ENCODE measurements around the gene YARS2. TPM values are rescaled to one million over a fixed set of nuclear protein-coding genes. Genes with fewer than 3 reads are reported as not detected.

Gene YARS2
- total and polyA plus RNA-seq, 8 donors = 3.7 to 7.9 (median 6.3) TPM

DNA sequence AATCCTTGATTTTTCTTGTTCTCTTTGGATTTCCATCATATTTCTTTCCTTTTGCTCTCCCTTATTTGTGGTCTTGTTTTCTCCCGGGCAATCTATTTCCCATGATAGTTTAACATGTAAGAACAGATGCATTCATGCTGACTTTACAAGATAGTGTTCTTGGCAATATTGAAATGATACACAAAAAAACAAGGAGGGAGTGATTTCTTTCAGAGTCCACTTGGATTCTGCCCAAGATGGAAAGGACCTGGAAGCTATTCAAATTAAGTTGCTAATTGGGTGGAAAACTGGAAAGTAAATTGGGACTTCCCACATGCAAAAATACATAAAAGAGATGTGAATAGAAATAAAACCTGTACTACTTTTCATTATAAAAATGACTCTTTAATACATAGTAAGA, 14.4 kb upstream of the YARS2 start:
- DNase-seq (no peak), FAIRE-seq (no peak), ATAC-seq (no peak)
- Histone ChIP-seq H3K4me3 (no peak overlapping the region), H3K36me3 (no peaks in the 10 kb centered on the region), H3K4me1 (no peaks in the 10 kb centered on the region), H3K27ac (no peak overlapping the region), H3K27me3 (no peaks in the 10 kb centered on the region), H3K9me3 (no peaks in the 10 kb centered on the region)
- intact Hi-C loops (cut with DNase I) = no loop called here
- 42 to 50% methylated on average over 1 of the region's 1 CpG for WGBS, 2 donors
- TF ChIP-seq, protein P1, sequence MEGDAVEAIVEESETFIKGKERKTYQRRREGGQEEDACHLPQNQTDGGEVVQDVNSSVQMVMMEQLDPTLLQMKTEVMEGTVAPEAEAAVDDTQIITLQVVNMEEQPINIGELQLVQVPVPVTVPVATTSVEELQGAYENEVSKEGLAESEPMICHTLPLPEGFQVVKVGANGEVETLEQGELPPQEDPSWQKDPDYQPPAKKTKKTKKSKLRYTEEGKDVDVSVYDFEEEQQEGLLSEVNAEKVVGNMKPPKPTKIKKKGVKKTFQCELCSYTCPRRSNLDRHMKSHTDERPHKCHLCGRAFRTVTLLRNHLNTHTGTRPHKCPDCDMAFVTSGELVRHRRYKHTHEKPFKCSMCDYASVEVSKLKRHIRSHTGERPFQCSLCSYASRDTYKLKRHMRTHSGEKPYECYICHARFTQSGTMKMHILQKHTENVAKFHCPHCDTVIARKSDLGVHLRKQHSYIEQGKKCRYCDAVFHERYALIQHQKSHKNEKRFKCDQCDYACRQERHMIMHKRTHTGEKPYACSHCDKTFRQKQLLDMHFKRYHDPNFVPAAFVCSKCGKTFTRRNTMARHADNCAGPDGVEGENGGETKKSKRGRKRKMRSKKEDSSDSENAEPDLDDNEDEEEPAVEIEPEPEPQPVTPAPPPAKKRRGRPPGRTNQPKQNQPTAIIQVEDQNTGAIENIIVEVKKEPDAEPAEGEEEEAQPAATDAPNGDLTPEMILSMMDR (IDR thresholded peaks at IDR 0.05) = no peak

DNA sequence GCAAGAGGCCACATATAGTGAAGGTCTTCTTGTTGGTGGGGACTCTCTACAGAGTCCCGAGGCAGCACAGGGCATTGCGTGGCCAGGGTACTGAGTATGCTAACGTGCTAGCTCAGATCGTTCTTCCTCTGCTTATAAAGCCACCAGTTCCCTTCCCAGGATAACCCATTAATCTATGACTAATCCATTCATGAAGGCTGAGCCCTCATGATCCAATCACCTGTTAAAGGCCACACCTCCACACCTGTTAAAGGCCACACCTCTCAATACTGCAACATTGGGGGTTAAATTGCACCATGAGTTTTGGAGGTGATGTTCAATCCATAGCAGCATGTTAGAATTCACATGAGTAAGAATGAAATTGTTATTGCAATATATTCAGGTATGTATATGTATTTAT, 12.8 kb upstream of the YARS2 start:
- no peaks in the 10 kb centered on the region for H3K4me1 ChIP-seq
- WGBS, 2 donors = 40 to 46% methylated on average over 4 of the region's 4 CpGs
- H3K4me3 ChIP-seq = no peak overlapping the region
- H3K27me3 ChIP-seq = no peaks in the 10 kb centered on the region
- intact Hi-C loops (cut with DNase I) = loop anchor here in 1 of 3 donors (10.0 kb wide), 1 partner anchor 146 kb away; no protein-coding TSS in a partner anchor
- TF ChIP-seq, protein P1 (IDR thresholded peaks at IDR 0.05) = no peak
- no peak overlapping the region for H3K27ac ChIP-seq
- DNase-seq (no peak), FAIRE-seq (no peak), ATAC-seq (no peak)
- no peaks in the 10 kb centered on the region for H3K36me3 ChIP-seq
- no peaks in the 10 kb centered on the region for H3K9me3 ChIP-seq

DNA sequence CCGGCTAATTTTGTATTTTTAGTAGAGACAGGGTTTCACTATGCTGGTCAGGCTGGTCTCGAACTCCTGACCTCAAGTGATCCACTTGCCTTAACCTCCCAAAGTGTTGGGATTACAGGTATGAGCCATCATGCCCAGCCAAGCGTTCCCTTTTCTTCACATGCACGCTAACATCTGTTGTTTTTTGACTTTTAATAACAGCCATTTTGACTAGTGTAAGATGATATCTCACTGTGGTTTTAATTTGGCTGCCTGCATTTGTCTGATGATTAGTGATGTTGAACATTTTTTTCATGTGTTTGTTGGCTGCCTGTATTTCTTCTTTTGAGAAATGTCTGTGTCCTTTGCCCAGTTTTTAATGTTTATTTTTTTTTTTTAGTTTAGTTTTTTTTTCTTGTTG, 10.2 kb upstream of the YARS2 start:
- Histone ChIP-seq H3K27me3 (no peaks in the 10 kb centered on the region), H3K36me3 (no peaks in the 10 kb centered on the region), H3K4me3 (no peak overlapping the region), H3K27ac (no peak overlapping the region), H3K4me1 (no peaks in the 10 kb centered on the region), H3K9me3 (no peaks in the 10 kb centered on the region)
- no peak for FAIRE-seq
- WGBS, 2 donors = 64 to 75% methylated on average over 4 of the region's 4 CpGs
- no peak for ATAC-seq
- DNase-seq = no peak
- TF ChIP-seq, protein P1 (IDR thresholded peaks at IDR 0.05) = no peak
- intact Hi-C loops (cut with DNase I) = loop anchor here in 1 of 3 donors (10.0 kb wide), 1 partner anchor 149 kb away; no protein-coding TSS in a partner anchor

DNA sequence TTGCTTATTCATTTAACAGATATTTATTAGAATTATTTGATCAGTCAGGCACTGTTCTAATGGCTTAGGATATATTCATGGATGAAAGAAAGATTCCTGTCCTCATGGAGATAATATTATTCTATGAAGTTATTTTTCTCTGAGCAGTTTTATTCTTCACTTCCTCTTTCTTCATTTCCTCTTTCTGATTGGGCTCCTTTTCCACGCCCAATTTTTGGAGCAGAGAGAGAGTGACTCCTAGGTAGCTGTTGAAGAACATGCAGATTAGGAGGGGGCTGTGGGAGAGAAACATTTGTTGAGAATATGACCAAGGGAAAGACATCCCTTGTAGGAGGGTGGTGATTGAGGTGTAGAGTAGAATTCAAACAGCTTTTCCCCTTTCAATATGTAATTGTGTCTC, 6.0 kb upstream of the YARS2 start:
- Histone ChIP-seq H3K27me3 (no peaks in the 10 kb centered on the region), H3K36me3 (no peaks in the 10 kb centered on the region), H3K9me3 (no peaks in the 10 kb centered on the region), H3K4me3 (no peak overlapping the region), H3K27ac (no peak overlapping the region), H3K4me1 (no peaks in the 10 kb centered on the region)
- ATAC-seq = no peak
- no peak for FAIRE-seq
- intact Hi-C loops (cut with DNase I) = loop anchor here in 1 of 3 donors (10.0 kb wide), 1 partner anchor 153 kb away; no protein-coding TSS in a partner anchor
- TF ChIP-seq, protein P1 (IDR thresholded peaks at IDR 0.05) = no peak
- DNase-seq = no peak
- 12 to 21% methylated on average over 1 of the region's 1 CpG for WGBS, 2 donors

DNA sequence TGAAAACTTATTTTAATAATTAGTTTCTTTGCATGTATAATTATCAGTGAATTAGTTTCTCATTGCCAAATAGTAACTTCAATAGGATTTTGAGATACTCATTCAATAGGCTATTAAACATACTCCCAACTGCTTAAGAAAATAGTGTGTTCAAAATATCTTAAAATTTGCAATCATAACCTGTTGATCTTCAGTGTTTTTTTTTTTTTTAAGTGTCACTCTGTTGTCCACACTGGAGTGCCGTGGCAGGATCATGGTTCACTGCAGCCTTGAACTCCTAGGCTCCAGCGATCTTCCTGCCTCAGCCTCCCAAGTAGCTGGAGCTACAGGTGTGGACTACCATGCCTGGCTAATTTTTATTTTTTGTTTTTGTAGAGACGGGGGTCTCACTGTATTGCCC, 1.5 kb upstream of the YARS2 start:
- ATAC-seq (no peak), DNase-seq (no peak), FAIRE-seq (no peak)
- peaks cover 0 to 13% (median 0%) of the 10 kb centered on the region in 3 donors for H3K4me1 ChIP-seq
- H3K9me3 ChIP-seq = no peaks in the 10 kb centered on the region
- TF ChIP-seq, protein P1 (IDR thresholded peaks at IDR 0.05) = no peak
- WGBS, 2 donors = 56 to 73% methylated on average over 3 of the region's 3 CpGs
- intact Hi-C loops (cut with DNase I) = loop anchor here in 1 of 3 donors (5.0 kb wide), 1 partner anchor 160 kb away; no protein-coding TSS in a partner anchor
- no peaks in the 10 kb centered on the region for H3K36me3 ChIP-seq
- no peak overlapping the region for H3K27ac ChIP-seq
- H3K27me3 ChIP-seq = no peaks in the 10 kb centered on the region
- no peak overlapping the region for H3K4me3 ChIP-seq

Data from pancreas (tissue), 10 donors.